NCI-H82 (cell line): Measurements from ENCODE around the gene RAC2.
A peak's percentile ranks its signal among the peaks of the same experiment; 100 is the strongest.
"Not testable (repeated sequence)": the region's sequence is repeated elsewhere in the genome, so short reads cannot be mapped to it uniquely, and the experiment has no call there.

Experiments used
- DNase-seq: peaks from one replicate; lab custom pipeline; 2025; lab: John Stamatoyannopoulos, UW

The RAC2 gene

DNA sequence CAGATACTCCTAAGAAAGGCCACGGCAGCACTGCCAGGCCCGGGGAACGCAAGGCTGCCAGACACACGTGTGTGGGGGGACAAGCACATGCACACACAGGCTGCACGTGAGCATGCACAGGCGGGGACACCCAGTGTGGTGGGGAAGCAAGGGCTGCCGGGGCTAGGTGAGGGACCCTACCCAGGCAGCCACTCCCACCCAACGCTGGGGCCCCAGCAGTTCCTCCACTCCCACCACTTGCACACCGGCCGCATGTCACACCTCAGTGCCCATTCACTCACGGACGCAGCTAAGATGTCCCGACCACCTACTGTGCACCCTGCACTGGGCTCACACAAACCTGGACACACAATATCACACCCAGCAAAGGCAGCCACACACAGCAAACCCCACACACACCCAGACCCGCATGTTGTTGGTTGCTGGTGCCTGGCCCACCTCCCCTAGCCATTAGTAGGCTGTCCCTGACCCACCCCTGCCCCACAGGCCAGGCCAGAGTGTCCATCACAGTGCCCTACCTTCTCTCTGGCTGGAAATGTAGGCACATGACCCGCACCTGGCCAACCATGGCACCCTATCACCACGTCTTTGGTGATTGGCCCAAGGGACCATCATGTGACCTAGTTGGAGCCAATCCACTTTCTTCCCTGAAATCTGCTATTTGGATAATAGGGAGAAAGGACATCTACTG is 40.6 kb downstream of the RAC2 start:
- no peak for DNase-seq

DNA sequence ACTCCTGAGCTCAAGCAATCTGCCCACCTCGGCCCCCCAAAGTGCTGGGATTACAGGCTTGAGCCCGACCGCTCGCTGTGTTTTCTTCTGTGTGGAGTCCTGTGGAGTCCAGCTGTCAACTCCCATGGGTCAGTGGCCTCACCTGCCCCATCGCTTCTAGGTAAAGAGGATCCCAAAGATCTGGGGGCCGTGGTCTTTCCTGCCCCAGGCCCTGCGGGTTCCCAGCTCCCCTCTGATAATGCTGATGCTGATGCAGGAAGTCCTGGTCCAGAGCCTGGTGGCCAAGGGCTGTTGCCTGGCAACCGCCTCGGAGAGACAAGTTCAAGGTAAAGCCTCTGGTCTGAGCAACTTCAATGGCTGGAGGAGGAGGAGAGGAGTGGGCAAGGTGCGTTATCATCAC is 41.4 kb downstream of the RAC2 start:
- DNase-seq, result no peak

DNA sequence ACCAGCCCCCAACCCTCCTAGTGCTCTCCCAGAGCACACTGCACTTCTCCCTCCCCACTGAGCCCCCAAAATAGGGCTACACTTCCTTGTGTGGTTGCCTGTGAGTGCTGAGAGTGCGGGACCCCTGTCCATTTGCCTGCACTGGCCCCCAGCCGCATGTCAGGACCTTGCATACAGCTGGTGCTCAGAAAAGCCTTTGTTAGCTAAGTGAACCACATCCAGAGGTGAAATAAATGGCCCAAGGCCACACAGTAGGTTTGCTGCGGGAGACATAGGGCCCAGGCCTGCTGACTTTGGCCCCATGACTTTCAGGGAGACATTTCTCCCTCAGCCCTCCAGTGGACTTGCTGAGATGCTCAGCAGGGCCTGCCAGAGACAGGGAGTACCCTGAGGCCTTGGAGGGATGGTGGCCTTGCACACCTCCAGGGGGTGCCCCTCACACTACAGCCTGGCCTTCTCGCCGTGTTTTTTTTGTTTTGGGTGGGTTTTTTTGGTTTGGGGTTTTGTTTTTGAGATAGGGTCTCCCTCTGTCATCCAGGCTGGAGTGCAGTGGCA is 42.0 kb downstream of the RAC2 start:
- no peak for DNase-seq

DNA sequence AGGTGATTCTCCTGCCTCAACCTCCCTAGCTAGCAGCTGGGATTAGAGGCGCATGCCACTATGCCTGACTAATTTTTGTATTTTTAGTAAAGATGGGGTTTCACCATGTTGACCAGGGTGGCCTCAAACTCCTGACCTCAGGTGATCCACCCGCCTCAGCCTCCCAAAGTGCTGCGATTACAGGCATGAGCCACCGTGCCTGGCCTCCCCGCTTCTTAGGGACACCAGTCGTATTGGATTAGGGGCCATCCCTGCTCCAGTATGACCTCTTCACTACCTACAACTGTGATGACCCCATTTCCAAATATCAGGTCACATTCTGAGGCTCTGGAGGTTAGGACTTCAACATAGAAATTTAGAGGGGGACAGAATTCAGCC is 42.6 kb downstream of the RAC2 start:
- DNase-seq, result not testable (repeated sequence)

DNA sequence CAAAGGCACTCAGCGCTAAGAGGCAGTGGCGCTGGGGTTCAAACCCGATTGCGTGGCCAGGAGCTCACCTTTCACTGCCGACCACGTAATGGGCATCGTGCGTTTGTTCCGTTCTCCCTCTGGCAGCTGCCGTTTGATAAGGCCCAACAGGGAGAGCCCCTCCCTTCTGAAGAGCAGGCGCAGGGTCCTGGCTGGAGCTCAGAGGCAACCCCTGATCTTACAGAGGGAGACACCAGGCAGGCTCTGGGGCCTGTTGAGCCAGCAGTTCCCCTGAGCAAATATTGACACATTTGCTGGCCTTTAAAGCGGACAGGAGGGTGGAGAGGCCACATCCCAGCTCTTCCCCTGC is 44.3 kb downstream of the RAC2 start:
- DNase-seq, result no peak

DNA sequence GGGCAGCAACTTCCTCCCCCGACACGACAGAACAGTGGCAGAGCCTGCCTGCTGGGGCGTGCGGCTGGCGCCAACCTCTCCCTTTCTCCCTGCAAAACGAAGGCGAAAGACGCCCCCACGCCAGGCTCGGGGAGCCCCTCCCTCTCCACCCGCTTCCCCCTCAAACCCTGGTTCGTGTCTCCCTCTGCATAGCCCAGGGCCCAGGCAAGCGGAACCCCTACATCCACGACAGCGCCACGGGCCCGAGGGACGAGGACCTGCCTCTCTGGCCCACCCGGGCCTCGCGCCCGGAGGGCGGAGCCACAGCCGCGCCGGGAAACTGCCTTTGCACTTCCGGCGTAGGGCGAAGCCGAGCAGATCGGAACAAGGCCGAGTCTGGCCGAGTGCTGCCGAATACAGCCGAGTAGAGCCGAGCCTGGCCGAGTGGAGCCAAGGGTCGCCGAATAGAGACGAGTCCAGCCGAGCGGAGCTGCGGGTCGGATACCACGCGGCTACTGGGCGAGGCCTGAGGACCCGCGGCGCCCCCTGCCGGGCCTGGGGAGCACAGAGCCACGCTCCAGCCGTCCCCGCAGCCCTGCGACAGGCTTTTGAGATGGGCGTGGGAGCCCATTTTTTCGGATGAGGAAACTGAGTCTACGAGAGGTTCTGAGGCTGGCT is 44.8 kb downstream of the RAC2 start:
- DNase-seq, result peak; percentile 97

DNA sequence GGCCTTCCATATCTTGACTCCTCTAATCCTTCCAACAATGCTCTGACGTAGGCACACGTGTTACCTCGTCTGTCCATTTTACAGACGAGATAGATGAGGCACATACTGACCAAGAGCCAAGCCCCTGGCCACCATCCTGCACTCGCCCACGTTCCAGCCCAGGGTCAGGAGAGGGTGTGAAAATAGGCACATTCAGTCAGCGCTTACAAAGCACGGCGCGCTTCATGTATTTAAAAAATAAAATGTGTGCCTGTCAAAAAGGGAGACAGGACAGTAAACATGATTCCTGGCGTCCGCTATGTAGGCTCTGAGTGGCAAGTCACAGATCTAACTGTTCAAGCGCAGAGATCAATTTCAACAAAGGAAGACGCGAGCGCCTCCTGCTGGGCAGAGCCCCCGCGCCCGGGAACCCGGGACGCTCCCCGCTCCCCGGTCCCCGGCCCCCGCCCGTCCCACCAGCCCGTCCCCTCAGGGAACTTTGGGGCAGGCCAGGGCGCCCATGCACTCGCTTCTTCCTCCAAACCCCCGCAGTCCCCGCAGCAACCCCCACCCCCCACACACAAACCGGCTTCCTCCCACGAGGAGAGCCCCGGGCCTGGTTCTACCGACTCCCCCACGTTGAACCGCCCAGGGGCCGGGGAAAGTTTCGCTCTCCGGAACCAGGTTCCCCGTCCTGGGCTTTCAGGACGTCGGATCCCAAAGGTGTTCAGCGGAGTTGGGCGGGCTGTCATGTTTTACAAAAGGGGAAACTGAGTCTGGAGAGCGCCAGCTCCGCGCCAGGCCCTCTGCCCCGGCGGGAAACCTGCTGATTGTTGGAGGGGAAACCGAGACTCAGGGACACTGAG is 45.6 kb downstream of the RAC2 start:
- peak; percentile 72 for DNase-seq

DNA sequence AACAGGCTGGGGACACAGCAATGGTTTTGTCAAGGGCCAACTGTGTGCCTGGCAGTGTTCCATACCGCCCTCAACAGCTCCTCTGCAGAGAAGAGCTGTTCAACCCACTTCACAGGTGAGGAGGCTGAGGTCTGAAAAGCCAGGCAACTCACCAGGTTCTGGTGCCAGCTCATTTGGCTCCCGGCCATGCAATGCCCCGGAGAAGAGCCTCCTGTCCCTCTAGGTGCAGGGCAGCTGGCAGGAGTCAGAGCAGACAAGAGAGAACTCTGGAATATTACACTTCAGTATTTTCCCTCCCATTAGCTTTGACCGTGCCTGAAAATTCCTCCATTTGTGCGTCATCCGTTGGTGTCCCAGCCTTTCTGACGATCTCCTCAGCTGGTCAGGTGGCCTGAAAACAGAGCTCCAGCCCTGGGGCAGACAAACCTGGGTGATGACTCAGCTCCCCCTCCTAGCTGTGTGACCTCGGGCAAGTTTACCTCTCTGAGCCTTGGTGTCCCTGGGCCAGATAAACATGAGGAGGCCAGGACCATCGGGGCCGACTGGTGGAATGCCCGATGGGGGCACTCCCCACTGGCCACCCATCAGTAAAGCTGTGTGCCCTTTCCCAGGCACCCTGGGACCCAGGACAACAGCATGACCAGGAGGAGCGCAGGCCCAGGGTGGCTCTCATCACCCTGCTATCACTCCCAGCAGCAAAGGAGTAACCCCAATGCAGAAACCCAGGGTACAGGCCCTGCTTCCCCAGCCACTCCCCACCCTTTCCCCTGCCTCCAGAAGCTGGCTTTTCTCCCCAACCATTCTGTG is 46.4 kb downstream of the RAC2 start:
- DNase-seq, result no peak

DNA sequence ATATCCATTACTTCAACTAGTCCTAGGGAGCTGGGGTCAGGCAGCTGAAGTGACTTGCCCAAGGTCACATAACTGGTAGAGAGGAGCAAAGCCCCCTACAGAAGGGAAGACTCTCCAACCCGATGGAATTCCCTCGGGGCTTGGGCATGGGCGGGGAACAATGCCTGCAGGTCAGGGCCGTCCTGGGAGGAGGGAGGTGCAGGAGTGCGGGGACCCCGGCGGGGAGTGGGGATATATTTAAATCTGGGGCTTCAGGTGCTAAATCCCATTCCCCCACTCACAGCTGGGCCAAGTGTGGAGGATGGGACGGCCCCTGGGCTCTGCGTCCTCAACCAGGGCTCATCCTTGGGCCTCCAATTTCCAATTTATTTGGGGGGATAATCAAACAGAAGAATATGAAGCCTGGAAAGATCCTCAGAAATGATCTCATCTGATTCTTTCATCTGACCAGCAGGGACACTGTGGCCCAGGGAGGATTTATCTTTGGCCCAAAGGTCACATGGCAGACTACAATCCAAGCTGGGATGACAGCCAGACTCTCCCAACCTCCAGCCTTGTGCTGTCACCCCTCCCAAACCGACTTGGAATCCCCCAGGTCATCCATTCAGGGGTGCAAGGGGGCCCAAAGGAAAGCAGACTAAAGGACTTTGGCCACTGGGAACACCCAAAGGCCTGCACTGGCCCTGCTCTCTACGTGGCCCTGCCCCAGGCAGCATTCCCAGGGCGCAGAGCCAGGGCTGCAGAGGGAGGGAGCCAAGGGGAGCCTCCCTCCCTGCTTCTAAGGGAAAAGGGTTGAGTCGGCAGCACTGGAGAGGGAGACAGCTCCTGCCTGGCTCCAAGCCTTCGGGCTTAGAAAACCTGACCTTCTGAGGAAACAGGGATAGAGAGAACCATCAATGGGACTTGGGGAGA is 47.3 kb downstream of the RAC2 start:
- DNase-seq, result no peak

DNA sequence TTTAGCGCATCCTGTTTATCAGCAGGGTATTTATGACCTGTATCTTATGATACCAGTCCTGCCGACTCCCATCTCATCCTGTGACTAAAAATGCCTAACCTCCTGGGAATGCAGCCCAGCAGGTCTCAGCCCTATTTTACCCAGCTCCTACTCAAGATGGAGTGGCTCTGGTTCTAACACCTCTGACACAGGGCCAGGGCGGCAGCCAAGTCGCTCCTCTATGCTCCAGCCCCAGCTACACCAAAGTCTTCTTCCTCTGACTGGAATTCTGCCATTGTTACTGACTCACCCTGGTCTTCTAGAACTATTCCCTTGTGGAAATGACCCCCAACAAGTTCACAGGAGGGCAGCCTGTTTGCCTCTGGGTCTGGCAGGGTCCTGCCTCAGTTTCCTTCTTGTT is 48.1 kb downstream of the RAC2 start:
- no peak for DNase-seq

DNA sequence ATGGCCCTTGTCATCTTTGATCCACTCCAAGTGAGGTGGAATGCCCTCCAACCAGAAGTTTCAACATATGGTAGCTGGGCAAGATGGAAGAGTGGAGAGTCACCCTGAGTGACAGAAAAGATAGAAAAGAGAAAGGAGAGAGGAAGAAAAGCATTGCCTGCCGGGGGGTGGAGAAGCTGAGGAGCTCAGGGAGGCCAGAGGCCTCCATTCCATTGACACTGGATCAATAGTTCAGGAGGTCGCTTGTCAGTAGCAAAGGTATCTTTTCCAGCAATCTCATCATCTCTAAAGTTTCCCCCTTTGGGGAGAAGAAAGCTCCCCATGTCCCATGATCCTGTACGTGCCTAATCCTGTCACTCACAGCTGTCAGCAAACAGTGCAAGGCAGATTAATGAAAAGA is 49.3 kb downstream of the RAC2 start:
- peak; percentile 56 for DNase-seq

DNA sequence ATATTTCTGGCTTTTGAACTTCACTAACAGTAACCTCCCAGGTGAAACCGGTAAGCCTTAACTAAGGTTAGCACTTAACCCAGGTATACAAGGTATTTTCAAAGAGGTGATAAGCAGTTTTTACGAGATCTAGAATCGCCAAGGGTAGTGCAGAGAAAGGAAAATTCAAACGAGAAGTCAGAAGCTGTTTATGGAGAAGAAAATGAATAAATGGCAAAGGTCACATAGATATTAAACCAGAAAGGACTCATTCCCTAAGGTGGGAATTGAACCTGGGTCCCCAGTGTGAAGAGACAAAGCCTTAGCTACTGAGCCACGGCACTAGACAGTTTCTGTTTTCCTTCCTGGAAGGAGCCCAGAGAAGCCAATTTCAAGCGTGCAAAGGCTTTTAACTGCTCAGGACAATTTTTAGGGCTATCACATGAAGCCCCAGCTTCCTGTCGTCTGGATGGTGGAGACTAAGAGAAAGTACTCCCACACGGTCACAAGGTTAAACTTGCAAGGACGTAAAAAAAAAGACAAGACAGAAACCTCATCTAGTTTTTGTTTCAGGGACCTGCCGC is 50.4 kb downstream of the RAC2 start:
- DNase-seq, result no peak

DNA sequence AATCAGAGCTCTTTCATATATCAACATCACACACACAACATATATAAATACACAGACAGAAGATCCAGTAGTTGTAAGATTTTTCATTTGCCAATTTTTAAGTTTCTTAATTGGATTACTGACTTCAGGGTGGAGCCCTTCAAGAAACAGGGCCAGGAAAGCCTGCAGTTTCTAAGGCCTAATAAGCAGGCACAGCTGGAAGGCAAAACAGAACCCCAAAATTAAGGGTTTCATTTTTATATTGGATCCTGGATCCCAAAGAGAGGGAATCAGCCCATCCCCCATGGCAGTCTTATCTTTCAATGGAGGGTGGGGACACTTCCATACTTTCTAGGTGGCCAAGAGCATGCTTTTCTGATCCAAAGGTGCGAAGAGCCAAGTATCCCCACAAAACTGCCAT is 51.3 kb downstream of the RAC2 start:
- no peak for DNase-seq

DNA sequence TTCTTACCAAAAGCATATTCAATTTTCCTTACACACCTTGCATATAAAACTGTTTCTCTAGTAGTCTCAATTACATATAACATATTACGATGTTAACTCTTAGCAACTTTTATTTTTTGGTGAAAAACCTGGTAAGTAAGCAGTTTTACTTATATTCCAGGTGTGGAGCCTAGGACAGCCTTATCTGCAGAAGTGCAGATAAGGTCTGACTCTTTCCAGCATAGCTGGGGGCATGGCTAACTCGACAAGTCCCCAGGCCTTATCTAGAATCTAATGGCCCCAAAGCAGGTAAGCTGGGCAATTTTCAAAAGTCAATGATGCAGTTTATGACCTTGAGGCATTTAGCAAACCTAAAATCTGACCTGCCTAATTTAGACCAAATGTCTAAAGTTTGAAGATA is 51.9 kb downstream of the RAC2 start:
- no peak for DNase-seq

DNA sequence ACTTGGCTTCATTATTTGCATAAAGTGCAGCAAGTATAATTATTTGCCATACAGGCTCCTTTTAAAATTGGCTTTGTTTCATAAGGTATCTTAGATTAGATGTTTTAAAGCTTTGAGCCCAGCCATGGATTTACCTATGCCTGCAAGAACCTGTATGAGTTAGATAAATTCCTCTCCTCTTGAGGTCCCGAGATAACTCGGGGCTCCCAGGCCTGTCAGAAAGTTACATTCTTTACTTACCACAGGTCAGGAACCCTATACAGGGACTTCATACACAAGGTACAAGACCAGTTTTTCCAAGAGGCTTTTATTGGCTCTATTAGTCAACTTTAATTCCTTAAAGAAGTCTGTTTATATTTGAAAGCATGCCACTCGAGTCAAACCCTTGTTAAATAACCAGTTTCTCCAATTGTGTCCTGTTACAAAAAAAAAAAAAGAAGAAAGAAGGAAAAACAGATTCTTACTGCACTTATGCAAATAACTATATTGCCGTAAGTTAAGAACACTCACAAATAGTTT is 53.7 kb downstream of the RAC2 start:
- DNase-seq, result no peak

DNA sequence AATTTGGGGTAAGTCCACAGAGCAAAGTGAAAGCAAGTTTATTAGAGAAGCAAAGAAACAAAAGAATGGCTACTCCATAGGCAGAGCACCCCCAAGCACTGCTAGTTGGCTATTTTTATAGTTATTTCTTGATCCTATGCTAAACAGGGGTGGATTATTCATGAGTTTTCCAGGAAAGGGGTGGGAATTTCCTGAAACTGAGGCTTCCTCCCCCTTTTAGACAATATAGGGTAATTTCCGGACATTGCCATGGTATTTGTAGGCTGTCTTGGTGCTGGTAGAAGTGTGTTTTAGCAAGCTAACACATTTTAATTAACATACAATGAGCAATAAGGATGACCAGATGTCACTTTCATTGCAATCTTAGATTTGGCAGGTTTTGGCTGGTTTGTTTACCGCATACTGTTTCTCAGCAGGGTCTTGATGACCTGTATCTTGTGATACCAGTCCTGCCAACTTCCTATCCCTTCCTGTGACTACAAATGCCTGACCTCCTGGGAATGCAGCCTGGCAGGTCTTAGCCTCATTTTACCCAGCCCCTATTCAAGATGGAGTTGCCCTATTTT is 55.1 kb downstream of the RAC2 start:
- no peak for DNase-seq

DNA sequence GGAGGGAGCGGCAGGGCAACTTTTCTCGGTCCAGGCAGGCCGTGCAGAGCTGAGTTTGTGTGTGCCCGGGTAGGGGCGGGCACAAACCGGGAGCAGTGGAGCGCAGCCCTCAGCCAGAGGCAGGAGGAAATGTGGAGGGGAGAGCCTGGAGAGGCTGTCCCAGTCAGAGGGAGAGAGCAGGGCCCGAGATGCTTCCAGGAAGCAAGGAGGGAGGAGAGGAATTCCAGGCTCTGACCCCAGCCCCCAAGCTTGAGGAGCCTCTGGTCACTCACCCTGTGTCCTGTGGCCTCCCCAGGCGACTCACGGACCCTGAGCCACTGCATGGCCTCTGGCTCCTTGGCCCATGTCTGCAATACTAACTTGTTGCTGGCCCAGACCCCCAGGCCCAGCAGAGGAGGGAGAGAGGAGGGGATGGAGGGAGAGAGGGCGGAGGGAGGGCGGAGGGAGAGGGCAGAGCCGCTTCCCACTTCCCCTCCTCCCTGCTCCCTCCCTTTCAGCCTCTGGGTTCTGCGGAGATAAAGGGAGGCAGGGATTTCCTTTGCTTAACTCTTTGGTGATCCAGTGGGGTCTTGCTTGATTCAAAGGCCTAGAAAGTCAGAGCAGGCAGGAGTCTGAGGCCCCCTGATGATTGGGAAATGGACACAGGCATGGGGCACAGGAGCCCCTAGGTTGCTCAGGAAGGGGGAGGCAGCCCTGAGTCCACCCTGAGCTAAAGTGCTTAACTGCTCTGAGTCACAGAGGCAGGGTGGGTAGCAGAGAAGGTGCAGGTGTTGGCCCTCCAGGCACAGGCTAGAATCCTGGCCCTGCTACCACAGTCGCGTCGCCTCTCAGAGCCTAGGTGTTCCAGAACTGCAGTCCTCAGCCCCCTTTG is 55.9 kb downstream of the RAC2 start, which contains the start of gene C1QTNF6:
Gene C1QTNF6 (minus strand): TSS at position 357 of the 871 bp plus-strand sequence. CDS start 34 bp downstream, at position 323.
- DNase-seq, result peak; percentile 36

DNA sequence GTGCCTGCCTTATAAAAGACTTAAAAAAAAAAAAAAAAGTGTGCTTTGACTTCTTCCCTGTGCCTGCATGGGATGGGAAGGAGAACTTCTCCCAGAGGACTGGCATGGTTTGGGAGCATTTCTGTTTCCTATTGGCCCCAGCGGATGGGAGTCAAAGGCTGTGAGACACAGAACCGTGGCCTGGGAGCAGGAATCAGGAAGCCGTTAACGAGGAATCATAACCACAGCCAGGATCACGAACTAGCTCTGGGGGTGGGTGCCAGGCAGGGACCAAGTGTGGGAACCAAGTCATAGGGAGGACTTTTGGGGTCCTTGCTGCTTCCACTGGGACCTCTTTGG is 56.5 kb downstream of the RAC2 start:
- no peak for DNase-seq

DNA sequence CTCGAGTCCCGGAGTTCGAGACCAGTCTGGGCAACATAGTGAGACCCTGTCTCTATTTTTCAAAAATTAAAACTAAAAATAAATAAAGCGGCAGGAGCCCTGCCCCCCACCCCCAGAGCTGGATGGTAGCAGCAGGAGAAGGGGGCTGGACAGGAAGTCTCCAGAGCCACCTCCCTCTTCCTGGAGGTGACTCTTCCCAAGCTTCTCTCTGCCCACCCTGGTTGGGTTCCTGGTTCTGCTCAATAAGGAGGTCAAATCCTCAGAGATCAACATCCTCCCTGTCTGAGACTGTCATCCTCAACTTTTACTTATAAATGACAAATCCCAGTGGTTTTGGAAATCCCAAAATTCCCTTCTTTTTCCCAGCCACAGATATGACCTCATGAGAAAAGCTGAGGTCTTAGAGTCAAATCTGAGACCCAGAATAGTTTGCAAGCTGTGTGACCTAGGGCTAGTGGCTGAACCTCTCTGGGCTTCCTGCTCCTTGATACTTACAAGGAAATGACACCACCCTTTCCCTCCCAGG is 57.0 kb downstream of the RAC2 start:
- DNase-seq, result no peak
